Measurements from ENCODE around the gene KRTAP4-12.
"Not testable (repeated sequence)": the region's sequence is repeated elsewhere in the genome, so short reads cannot be mapped to it uniquely, and the experiment has no call there.

KRTAP4-12 gene

DNA sequence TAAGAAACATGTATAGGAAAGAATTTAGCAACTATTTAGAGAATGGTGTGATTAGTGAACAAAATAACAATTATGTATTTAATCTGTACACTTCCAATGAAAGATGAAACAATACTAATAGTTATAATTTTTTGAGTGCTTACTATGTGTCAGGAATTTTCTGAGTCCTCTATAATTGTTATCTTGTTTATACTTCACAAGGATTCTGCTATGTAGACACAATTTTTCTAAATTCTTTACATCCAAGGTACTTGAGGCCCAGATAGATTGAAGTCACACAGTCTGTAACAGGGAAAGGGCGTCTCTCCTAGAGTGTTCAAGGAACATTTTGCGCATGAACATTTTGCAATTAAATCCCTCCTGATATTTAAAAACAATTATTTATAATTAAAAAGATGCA, 1.1 kb upstream of the KRTAP4-12 start:
- no peak for DNase-seq

DNA sequence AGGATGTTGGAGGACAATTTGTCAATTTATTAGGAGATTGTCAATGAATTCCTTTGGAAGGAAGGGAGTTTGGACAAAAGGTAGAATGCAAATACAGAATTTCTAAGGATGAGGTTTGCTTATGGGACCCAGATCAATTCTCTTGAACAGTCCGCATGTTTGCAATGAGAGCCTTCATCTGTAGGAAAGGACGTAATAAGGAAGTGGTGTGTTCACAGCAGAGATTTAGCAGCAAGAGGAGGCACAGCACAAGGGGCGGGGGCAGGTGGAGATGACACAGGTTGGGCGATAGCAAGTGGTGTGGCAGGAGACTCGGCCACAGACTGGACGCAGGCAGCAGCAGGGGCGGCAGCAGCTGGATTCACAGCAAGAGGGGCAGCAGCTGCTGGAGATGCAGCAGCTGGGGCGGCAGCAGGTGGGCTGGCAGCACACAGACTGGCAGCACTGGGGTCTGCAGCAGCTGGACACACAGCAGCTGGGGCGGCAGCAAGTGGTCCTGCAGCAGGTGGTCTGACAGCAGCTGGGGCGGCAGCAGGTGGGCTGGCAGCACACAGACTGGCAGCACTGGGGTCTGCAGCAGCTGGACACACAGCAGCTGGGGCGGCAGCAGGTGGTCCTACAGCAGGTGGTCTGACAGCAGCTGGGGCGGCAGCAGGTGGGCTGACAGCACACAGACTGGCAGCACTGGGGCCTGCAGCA, 541 bp downstream of the KRTAP4-12 start:
- not testable (repeated sequence) for DNase-seq

DNA sequence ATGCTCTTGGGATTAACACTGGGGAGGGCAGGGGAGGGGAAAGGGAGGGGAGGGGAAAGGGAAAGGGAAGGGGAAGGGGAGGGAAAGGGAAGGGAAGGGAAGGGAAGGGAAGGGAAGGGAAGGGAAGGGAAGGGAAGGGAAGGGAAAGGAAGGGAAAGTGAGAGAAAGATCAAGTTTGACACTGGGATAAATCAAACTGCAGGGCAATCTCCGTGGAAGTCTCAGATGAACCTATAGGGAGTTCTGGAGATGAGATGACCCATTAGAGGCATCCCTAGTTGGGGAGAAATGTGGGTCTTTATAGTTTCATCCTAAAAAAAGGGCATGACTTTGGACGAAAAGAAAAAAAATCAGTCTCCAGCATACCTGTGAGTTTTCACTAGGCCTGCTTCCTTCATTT, 2.2 kb downstream of the KRTAP4-12 start:
- DNase-seq = no peak

DNA sequence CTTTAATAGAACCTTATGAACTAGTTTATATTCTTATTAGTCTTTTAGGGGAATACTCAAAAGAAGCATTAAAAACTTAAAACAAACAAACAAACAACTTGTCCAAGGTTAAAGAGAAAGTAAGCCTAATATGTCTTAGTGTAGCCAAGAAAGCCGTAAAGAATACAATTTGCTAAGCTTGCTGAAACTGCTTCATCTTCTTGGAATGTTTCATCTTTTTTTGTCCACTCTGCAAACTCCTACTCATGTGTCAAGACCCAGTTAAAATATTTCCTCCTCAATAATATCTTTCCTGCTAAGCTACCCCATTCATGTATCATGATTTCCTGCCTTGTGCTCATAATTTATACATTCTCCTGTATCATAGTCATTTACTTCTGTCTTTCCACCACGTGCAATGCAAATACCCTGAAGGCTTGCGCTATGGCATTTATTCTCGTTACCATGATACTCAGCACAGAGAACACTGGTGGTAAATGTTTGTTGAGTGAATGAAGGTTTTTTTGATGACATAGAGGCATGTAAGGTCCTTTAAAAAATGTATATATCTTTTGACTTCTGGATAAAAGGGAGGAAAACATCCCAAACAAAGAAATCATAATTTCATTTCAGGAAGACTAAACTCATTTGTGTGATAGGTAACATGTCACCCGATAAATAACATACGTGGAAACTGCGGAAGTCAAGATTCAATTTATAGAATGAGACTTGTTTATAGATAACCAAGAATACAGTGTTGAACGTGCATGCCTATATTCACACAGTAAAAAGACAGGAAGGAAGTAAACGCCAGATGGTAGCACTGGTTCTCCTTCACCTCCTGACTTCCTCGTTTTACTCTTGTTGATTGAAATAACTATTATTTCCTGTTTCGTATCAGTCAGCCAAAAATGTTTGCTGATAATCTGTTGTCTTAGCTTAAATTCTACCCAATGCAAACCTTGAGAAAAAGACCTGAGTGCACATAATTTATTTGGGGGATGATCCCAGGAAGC, 4.0 kb downstream of the KRTAP4-12 start:
- DNase-seq = not testable (repeated sequence)

DNA sequence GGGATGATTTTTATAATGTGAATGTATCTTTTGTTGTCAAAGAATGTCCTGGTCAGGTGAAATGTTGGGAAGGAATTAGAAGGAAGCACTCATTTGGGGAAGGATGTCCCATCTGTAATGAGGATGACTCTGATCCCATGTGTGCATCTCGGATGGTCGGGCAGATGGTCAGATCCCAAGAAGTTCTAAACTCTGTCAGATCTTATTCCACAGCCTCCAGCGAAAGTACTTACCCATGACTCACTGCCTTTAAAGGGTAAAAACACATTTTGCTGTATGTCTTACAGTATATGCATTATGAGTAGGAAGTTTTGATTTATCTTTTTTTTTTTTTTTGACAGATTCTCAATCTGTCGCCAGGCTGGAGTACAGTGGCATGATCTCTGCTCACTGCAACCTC, 5.3 kb downstream of the KRTAP4-12 start:
- DNase-seq = no peak

DNA sequence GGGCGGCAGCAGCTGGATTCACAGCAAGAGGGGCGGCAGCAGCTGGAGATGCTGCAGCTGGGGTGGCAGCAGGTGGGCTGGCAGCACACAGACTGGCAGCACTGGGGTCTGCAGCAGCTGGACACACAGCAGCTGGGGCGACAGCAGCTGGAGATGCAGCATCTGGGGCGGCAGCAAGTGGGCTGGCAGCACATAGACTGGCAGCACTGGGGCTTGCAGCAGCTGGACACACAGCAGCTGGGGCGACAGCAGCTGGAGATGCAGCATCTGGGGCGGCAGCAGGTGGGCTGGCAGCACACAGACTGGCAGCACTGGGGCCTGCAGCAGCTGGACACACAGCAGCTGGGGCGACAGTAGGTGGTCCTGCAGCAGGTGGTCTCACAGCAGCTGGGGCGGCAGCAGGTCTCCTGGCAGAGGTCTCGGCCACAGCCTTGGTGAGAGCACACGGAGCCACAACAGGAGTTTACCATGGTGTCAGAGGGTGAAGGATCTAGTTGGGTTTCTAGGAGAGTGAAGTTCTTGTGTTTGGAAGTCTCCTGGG, 6.1 kb downstream of the KRTAP4-12 start, which contains the start of gene KRTAP4-11:
Gene KRTAP4-11, minus strand, starts transcription at position 528 of the 541 bp plus-strand sequence. Its CDS starts 58 bp downstream, at position 470.
- not testable (repeated sequence) for DNase-seq

DNA sequence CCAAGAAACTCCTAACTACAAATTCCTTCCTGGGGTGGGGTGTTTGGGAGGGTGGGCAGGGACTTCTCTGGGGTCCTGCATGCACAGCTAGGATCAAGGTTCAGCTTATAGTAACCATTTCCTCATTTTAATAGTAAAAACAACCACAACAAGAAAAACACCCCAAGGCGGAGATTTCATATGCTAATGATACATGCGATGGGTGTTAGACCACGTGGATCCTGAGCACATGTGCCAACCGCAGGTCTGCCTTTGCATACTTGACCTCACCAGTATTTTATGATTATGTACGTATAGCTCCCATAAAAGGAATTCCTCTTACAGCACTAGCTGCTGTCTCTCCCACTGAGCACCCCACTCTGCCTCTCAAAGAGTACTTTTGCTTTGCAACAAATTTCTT, 7.7 kb downstream of the KRTAP4-12 start:
- DNase-seq = no peak

DNA sequence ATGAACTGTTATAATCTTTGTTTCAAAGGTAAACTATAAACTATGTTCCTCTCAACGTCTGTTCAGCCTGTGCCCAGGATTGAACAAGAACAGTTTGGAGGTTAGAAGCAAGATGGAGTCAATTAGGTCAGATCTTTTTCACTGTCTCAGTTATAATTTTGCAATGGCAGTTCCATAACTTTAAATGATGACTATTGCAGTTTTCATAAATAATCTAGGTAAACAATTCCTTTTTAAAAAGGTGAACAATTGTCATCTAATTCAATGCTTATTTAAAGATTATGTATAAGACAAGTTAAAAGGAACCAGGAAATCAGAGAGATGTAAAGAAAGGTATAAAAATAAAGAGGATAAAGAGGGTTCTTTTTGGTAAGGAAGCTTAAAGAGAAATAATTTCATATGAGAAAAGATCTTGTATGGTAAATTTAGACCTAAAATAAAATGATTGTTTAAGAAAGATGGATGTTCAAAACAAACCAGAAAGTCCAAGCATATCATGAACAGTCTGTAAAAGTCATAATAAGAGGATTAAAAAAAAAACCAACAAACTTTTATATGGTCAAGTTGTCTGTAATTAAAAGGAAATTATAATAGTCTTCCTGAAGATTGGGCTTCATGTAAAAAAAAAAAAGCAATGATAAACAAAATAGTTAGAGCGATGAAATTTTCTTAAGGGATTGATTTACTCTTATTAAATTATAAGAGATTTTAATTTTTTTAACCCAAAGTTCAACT, 12.7 kb downstream of the KRTAP4-12 start:
- DNase-seq = no peak

DNA sequence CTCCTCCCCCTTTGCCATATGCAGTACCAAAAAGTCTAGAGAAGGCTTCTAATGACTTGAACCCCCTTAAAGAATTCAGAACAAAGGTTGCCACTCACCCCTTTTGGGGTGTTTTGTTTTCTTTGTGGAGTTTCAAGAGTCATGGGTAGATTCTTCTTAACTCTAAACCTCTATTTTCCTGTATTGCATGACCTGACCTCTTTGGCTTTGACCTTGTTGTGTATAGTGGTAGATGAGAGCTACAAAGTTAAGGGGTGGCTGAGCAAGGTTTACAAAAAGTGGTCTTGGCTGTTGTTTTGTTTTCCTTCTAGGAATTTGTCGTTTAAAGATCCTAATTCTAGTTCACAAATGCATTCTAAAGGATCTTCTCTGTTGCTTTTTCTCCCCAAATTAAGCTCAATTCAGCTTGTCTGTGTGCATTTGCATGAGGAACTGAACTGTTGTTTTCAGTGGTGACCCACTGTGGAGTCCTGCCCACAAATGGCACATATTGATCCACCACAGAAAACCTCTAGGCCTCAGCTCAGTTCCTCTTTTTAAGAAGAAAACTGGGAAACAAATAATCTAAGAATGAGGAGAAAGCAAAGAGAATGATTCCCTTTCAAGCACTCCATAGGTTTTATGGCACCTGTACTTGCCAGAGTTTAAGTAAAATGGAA, 15.1 kb downstream of the KRTAP4-12 start:
- not testable (repeated sequence) for DNase-seq

DNA sequence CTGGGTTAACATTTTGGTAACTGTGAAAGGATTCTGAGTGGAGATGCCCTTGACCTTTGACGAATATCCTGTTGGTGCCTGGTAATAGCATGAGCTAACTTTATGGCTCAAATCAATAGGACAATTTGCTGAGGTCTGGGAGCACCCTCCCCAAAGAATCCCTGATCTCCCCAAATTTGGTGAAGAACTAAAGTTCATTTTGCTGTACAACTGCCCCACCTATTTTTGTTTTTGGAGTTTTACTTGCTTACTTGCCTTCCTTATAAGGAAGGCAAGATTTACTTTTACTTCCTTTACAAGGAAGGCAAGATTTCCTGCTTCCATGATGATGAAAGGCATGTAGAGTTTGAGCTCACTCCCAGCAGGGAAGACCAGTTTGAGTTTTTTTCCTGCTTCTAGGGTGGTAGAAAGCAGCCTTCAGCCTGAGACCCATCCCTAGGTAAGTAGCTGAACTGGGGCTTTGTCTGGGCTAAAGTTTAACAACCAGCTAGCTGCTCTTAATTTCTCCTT, 16.0 kb downstream of the KRTAP4-12 start:
- no peak for DNase-seq

DNA sequence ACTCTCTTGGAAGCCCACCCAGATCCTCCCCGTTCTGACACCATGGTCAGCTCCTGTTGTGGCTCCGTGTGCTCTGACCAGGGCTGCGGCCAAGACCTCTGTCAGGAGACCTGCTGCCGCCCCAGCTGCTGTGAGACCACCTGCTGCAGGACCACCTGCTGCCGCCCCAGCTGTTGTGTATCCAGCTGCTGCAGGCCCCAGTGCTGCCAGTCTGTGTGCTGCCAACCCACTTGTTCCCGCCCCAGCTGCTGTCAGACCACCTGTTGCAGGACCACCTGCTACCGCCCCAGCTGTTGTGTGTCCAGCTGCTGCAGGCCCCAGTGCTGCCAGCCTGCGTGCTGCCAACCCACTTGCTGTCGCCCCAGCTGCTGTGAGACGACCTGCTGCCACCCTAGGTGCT, 18.6 kb downstream of the KRTAP4-12 start, which contains the start of gene KRTAP4-9:
Gene KRTAP4-9, plus strand, starts transcription at position 43 of the 400 bp plus-strand sequence. Its CDS starts 0 bp downstream, at position 43.
- not testable (repeated sequence) for DNase-seq

DNA sequence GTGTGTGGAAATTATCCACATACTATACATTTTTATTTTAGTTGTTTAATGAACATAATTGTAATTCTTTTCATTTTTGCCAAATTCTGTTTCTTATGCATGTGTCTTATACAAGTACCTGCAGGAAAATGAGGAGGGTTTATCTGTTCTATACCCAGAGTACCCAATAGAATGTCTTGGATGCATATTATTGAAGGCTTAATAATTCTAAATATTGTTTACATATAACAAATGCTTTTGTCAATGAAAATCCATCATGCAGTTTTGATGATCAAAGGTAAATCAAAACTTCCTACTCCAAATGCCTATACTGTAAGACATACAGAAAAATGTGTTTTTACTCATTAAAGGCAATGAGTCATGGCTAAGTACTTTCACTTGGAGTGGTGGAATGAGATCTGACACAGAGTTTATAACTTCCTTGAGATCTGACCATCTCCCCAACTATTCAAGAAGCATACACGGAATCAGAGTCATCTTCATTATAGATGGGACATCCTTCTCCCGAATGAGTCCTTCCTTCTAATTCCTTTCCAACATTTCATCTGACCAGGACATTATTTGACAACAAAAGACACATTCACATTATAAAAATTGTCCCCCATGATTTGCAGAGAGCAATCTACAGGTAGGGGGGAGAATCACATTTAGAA, 19.5 kb downstream of the KRTAP4-12 start:
- DNase-seq = not testable (repeated sequence)

DNA sequence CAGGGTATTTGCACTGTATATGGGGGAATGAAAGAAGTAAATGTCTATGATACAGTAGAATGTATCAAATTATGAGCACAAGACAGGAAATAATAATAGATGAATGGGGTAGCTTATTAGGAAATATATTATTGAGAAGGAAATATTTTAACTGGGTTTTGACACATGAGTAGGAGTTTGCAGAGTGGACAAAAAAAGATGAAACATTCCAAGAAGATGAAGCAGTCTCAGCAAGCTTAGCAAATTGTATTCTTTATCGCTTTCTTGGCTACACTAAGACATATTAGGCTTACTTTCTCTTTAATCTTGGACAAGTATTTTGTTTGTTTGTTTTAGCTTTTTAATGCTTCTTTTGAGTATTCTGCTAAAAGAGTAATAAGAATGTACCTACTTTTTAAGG, 20.1 kb downstream of the KRTAP4-12 start:
- DNase-seq = no peak

DNA sequence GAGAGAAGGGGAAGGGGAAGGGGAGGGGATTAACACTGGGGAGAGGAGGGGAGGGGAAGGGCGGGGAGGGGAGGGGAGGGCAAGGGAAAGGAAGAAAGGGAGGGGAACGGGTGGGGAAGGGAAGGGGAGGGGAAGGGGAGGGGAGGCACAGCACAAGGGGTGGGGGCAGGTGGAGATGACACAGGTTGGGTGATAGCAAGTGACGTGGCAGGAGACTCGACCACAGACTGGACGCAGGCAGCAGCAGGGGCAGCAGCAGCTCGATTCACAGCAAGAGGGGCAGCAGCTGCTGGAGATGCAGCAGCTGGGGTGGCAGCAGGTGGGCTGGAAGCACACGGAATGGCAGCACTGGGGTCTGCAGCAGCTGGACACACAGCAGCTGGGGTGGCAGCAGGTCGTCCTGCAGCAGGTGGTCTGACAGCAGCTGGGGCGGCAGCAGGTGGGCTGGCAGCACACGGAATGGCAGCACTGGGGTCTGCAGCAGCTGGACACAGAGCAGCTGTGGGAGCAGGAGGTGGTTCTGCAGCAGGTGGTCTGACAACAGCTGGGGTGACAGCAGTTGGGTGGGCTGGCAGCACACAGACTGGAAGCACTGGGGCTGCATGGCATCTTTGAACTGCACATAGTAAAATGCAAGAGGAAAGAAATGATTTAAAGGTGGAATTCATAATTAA, 22.3 kb downstream of the KRTAP4-12 start, which contains the start of gene KRTAP4-16:
Gene KRTAP4-16, minus strand, starts transcription at position 624 of the 674 bp plus-strand sequence. Its CDS starts 0 bp downstream, at position 624.
- no peak for DNase-seq

DNA sequence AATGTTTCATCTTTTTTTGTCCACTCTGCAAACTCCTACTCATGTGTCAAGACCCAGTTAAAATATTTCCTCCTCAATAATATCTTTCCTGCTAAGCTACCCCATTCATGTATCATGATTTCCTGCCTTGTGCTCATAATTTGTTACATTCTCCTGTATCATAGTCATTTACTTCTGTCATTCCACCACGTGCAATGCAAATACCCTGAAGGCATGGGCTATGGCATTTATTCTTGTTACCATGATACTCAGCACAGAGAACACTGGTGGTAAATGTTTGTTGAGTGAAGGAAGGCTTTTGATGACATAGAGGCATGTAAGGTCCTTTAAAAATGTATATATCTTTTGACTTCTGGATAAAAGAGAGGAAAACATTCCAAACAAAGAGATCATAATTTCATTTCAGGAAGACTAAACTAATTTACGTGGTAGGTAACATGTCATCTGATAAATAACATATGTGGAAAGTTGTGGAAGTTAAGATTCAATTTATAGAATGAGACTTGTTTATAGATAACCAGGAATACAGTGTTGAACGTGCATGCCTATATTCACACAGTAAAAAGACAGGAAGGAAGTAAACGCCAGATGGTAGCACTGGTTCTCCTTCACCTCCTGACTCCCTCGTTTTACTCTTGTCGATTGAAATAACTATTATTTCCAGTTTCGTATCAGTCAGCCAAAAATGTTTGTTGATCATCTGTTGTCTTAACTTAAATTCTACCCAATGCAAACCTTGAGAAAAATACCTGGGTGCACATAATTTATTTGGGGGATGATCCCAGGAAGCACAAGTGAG, 24.1 kb downstream of the KRTAP4-12 start:
- DNase-seq = not testable (repeated sequence)

DNA sequence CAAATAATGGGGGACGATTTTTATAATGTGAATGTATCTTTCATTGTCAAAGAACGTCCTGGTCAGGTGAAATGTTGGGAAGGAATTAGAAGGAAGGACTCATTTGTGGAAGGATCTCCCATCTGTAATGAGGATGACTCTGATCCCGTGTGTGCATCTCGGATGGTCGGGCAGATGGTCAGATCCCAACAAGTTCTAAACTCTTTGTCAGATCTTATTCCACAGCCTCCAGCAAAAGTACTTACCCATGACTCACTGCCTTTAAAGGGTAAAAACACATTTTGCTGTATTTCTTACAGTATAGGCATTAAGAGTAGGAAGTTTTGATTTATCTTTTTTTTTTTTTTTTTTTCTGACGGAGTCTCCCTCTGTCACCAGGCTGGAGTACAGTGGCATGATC, 25.5 kb downstream of the KRTAP4-12 start:
- DNase-seq = no peak

DNA sequence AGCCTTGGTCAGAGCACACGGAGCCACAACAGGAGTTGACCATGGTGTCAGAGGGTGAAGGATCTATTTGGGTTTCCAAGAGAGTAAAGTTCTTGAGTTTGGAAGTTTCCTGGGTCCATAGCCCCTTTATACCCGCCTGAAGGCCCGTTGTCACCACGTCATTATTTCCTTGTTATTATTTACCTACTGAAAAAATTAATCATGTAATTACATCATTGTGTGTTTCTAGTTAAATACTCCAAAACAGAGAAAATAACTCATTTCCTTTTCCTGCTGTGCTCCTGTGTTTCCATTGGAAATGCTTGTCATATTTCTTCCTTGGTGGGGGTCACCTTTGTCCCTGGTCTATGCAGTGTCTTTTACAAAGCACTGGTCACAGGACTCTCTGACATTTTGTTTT, 25.9 kb downstream of the KRTAP4-12 start, which contains the start of gene KRTAP4-8:
Gene KRTAP4-8, minus strand, starts transcription at position 101 of the 400 bp plus-strand sequence. Its CDS starts 58 bp downstream, at position 43.
- no peak for DNase-seq

DNA sequence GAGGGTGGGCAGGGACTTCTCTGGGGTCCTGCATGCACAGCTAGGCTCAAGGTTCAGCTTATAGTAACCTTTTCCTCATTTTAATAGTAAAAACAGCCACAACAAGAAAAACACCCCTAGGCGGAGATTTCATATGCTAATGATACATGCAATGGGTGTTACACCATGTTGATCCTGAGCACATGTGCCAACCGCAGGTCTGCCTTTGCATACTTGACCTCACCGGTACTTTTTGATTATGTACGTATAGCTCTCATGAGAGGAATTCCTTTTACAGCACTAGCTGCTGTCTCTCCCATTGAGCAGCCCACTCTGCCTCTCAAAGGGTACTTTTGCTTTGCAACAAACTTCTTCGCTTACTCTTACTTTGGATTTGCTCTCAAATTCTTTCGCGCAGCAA, 27.9 kb downstream of the KRTAP4-12 start:
- no peak for DNase-seq

DNA sequence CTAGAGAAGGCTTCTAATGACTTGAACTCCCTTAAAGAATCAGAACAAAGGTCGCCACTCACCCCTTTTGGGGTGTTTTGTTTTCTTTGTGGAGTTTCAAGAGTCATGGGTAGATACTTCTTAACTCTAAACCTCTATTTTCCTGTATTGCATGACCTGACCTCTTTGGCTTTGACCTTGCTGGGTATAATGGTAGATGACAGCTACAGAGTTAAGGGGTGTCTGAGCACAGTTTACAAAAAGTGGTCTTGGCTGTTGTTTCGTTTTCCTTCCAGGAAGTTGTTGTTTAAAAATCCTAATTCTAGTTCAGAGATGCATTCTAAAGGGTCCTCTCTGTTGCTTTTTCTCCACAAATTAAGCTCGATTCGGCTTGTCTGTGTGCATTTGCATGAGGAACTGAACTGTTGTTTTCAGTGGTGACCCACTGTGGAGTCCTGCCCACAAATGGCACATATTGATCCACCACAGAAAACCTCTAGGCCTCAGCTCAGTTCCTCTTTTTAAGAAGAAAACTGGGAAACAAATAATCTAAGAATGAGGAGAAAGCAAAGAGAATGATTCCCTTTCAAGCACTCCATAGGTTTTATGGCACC, 35.1 kb downstream of the KRTAP4-12 start:
- not testable (repeated sequence) for DNase-seq

All from right hindlimb (tissue), 1 donor.